H1 (cell line): ENCODE data around the gene NCR2. TPM values are rescaled to one million over a fixed set of nuclear protein-coding genes. Genes with fewer than 3 reads are reported as not detected.

Source experiments
- CTCF ChIA-PET: fragments of 300-600 bp; sonication (Branson Sonifier 250); formaldehyde crosslinking; loops from one replicate; lab custom pipeline; 2021; ENCODE audit not compliant: partially characterized antibody; lab: Charles Lee
- POLR2A ChIA-PET: fragments of 300-600 bp; sonication (Branson Sonifier 250); formaldehyde crosslinking; loops from one replicate; lab custom pipeline; 2021; ENCODE audit warnings: inconsistent platforms; ENCODE audit not compliant: partially characterized antibody; lab: Charles Lee
- DNase-seq, 2 experiments: peaks; one replicate each; pipeline versions ENCODE4 v3.0.0 to v3.0.0-alpha.2; 2010 to 2022; ENCODE audit warnings: low spot score in 2 of 2, low read depth in 1 of 2, mixed read lengths in 1 of 2
- FAIRE-seq: peaks from 2 replicates; lab custom pipeline; 2011; peaks lifted over from hg19 to GRCh38; lab: Jason Lieb, UNC
- H2AFZ ChIP-seq: 2 replicates; pipeline ENCODE4 v1.8.1; 2012; ENCODE audit warnings: low read length, inconsistent platforms
- H2AK5ac ChIP-seq: 2 replicates; pipeline ENCODE4 v1.6.1; 2013; ENCODE audit warnings: low read depth, low read length
- H2BK120ac ChIP-seq: replicated peaks from 2 replicates; pipeline ENCODE3; 2013; ENCODE audit warnings: low read depth, low read length, inconsistent platforms
- H2BK12ac ChIP-seq: 2 replicates; pipeline ENCODE4 v1.6.1; 2013; ENCODE audit warnings: low read depth, low read length
- H2BK15ac ChIP-seq: 2 replicates; pipeline ENCODE4 v1.6.1; 2013; ENCODE audit warnings: low read length
- H2BK20ac ChIP-seq: 2 replicates; pipeline ENCODE4 v1.6.1; 2013; ENCODE audit warnings: low read length
- H2BK5ac ChIP-seq: 2 replicates; pipeline ENCODE4 v1.6.1; 2013; ENCODE audit warnings: low read depth, low read length
- H3K14ac ChIP-seq: 2 replicates; pipeline ENCODE4 v1.6.1; 2013; ENCODE audit warnings: inconsistent platforms; ENCODE audit not compliant: insufficient read length
- H3K18ac ChIP-seq: 2 replicates; pipeline ENCODE4 v1.6.1; 2013; ENCODE audit warnings: low read length; ENCODE audit errors: extremely low read depth
- H3K23ac ChIP-seq: 2 replicates; pipeline ENCODE4 v1.6.1; 2013; ENCODE audit warnings: inconsistent platforms; ENCODE audit not compliant: insufficient read length
- H3K23me2 ChIP-seq: 2 replicates; pipeline ENCODE4 v1.6.1; 2013; ENCODE audit warnings: low read depth, low read length
- H3K27ac ChIP-seq: 2 replicates; pipeline ENCODE4 v1.6.1; 2011; ENCODE audit warnings: low read depth, low read length, inconsistent platforms
- H3K27me3 ChIP-seq, 4 experiments: replicated peaks in 1 of 4; 1 replicate in 1 of 4; 2 replicates in 3 of 4; pipeline versions ENCODE4 v1.6.1 to v1.8.1; 2011 to 2013; ENCODE audit warnings: low read length in 3 of 4, mild to moderate bottlenecking in 3 of 4, inconsistent platforms in 2 of 4, mixed read lengths in 2 of 4, moderate library complexity in 1 of 4; ENCODE audit not compliant: control insufficient read depth in 3 of 4, insufficient read depth in 3 of 4; ENCODE audit errors: extremely low read depth in 1 of 4
- H3K36me3 ChIP-seq, 4 experiments: 2 replicates each; pipeline versions ENCODE4 v1.6.1 to v1.8.1; 2011 to 2013; ENCODE audit warnings: mild to moderate bottlenecking in 4 of 4, low read length in 3 of 4, moderate library complexity in 2 of 4, control low read depth in 1 of 4, inconsistent platforms in 1 of 4; ENCODE audit not compliant: insufficient read depth in 4 of 4, control insufficient read depth in 2 of 4
- H3K4ac ChIP-seq: replicated peaks from 2 replicates; pipeline ENCODE3; 2013; ENCODE audit warnings: low read length, low read depth, mixed read lengths, inconsistent platforms; ENCODE audit not compliant: insufficient read length
- H3K4me1 ChIP-seq, 4 experiments: replicated peaks in 1 of 4; 1 replicate in 1 of 4; 2 replicates in 3 of 4; pipeline versions ENCODE4 v1.6.1 to v1.8.1; 2011 to 2013; ENCODE audit warnings: low read length in 3 of 4, inconsistent platforms in 2 of 4, mixed read lengths in 1 of 4; ENCODE audit not compliant: insufficient read depth in 4 of 4, control insufficient read depth in 3 of 4
- H3K4me2 ChIP-seq, 2 experiments: 2 replicates each; pipeline versions ENCODE4 v1.6.1 to v1.8.1; 2011 to 2013; ENCODE audit warnings: low read depth in 2 of 2, low read length in 2 of 2, control low read depth in 1 of 2, inconsistent platforms in 1 of 2, mild to moderate bottlenecking in 1 of 2; ENCODE audit not compliant: insufficient read depth in 1 of 2
- H3K4me3 ChIP-seq, 4 experiments: fragments of 200-600, 300-600 bp in 1 of 4; sonication (generic), shearing (Covaris generic), sonication (Bioruptor Twin) in 1 of 4; 2 replicates each; pipeline versions ENCODE4 v1.5.1 to v1.8.1; 2011 to 2016; ENCODE audit warnings: low read length in 4 of 4, low read depth in 3 of 4, control low read depth in 2 of 4, inconsistent platforms in 2 of 4, mild to moderate bottlenecking in 2 of 4, mixed read lengths in 1 of 4, moderate library complexity in 1 of 4; ENCODE audit not compliant: insufficient read depth in 2 of 4; ENCODE audit errors: extremely low read depth in 1 of 4
- H3K56ac ChIP-seq: replicated peaks from 2 replicates; pipeline ENCODE3; 2013; ENCODE audit warnings: low read depth, mild to moderate bottlenecking, mixed read lengths, low read length, inconsistent platforms; ENCODE audit not compliant: insufficient read length
- H3K79me1 ChIP-seq: 2 replicates; pipeline ENCODE4 v1.6.1; 2013; ENCODE audit warnings: low read depth, low read length, control low read depth
- H3K79me2 ChIP-seq, 2 experiments: 2 replicates each; pipeline versions ENCODE4 v1.6.1 to v1.8.1; 2012 to 2013; ENCODE audit warnings: low read length in 2 of 2, mild to moderate bottlenecking in 2 of 2, inconsistent platforms in 1 of 2; ENCODE audit not compliant: insufficient read depth in 2 of 2, control insufficient read depth in 1 of 2
- H3K9ac ChIP-seq, 4 experiments: replicated peaks in 1 of 4; 1 replicate in 1 of 4; 2 replicates in 3 of 4; pipeline versions ENCODE4 v1.6.1 to v1.8.1; 2011 to 2013; ENCODE audit warnings: low read depth in 3 of 4, low read length in 3 of 4, control low read depth in 2 of 4, mild to moderate bottlenecking in 2 of 4, moderate library complexity in 2 of 4, inconsistent platforms in 1 of 4; ENCODE audit errors: extremely low read depth in 1 of 4
- H3K9me3 ChIP-seq, 2 experiments: 2 replicates each; pipeline versions ENCODE4 v1.6.1 to v1.8.1; 2012 to 2013; ENCODE audit warnings: mild to moderate bottlenecking in 2 of 2, moderate library complexity in 2 of 2, control low read depth in 1 of 2, inconsistent platforms in 1 of 2, low read depth in 1 of 2, low read length in 1 of 2, mixed read lengths in 1 of 2; ENCODE audit not compliant: insufficient read depth in 2 of 2
- H4K20me1 ChIP-seq, 2 experiments: replicated peaks in 1 of 2; 2 replicates each; pipeline versions ENCODE3 to v1.8.1; 2011 to 2013; ENCODE audit warnings: inconsistent platforms in 2 of 2, low read length in 2 of 2, mild to moderate bottlenecking in 1 of 2; ENCODE audit not compliant: insufficient read depth in 2 of 2, control insufficient read depth in 1 of 2
- H4K5ac ChIP-seq: 2 replicates; pipeline ENCODE4 v1.6.1; 2013; ENCODE audit warnings: low read length, low read depth, mixed read lengths, inconsistent platforms; ENCODE audit not compliant: insufficient read length
- H4K8ac ChIP-seq: 2 replicates; pipeline ENCODE4 v1.8.0; 2013; ENCODE audit warnings: mild to moderate bottlenecking, moderate library complexity, low read length, inconsistent platforms; ENCODE audit not compliant: insufficient read depth; ENCODE audit errors: extremely low read depth
- H4K91ac ChIP-seq: replicated peaks from 2 replicates; pipeline ENCODE3; 2013; ENCODE audit warnings: low read length, mixed read lengths, inconsistent platforms; ENCODE audit not compliant: insufficient read length
- CHD1 ChIP-seq: IDR thresholded peaks from 2 replicates; pipeline ENCODE4 v1.6.1; 2012; ENCODE audit warnings: low read depth, low read length, improper control_type of control experiment
- EZH2 ChIP-seq: fragments of 200-600 bp; sonication (generic); IDR thresholded peaks from 2 replicates; pipeline ENCODE4 v1.7.1; 2012; ENCODE audit warnings: low read depth, mild to moderate bottlenecking, moderate library complexity, low read length, inconsistent platforms; ENCODE audit not compliant: severe bottlenecking
- NRF1 ChIP-seq: IDR thresholded peaks from 2 replicates; pipeline ENCODE4 v1.6.1; 2011; ENCODE audit warnings: mild to moderate bottlenecking, low read depth, low read length, improper control_type of control experiment
- PHF8 ChIP-seq: fragments of 200-600 bp; sonication (generic); conservative IDR thresholded peaks from 2 replicates; pipeline ENCODE4 v1.7.1; 2012; ENCODE audit warnings: low read depth, mild to moderate bottlenecking, inconsistent platforms, low read length, moderate library complexity
- POU5F1 ChIP-seq: IDR thresholded peaks from 2 replicates; pipeline ENCODE4 v1.6.1; 2011; ENCODE audit warnings: low read depth, mild to moderate bottlenecking, low read length, moderate library complexity
- RFX5 ChIP-seq: IDR thresholded peaks from 2 replicates; pipeline ENCODE4 v1.6.1; 2011; ENCODE audit warnings: low read depth, low read length, improper control_type of control experiment, borderline replicate concordance
- RNF2 ChIP-seq: fragments of 200-900, 300-1000 bp; sonication (generic); IDR thresholded peaks from 2 replicates; pipeline ENCODE4 v1.7.1; 2016; ENCODE audit warnings: borderline replicate concordance, low read depth, mild to moderate bottlenecking, antibody characterized with exemption, low read length; ENCODE audit not compliant: poor library complexity, severe bottlenecking; ENCODE audit errors: missing control alignments
- SIX5 ChIP-seq: IDR thresholded peaks from 2 replicates; pipeline ENCODE4 v1.6.1; 2011; ENCODE audit warnings: mild to moderate bottlenecking, low read depth, low read length
- SP4 ChIP-seq: IDR thresholded peaks from 2 replicates; pipeline ENCODE4 v1.6.1; 2012; ENCODE audit warnings: low read length, inconsistent platforms
- WGBS, 2 experiments: shearing (Covaris generic) in 1 of 2; methylation state at CpG; one replicate each; pipeline versions ENCODE4 v1.1.6 to v1.1.7; 2013 to 2015; ENCODE audit warnings: low lambda C conversion rate in 2 of 2, mixed read lengths in 2 of 2, inconsistent platforms in 1 of 2, low coverage in 1 of 2, missing lambda C conversion rate in 1 of 2; ENCODE audit not compliant: insufficient replicate concordance in 2 of 2, insufficient coverage in 1 of 2, insufficient read length in 1 of 2; ENCODE audit errors: extremely low coverage in 1 of 2, missing lambda C conversion rate in 1 of 2; 5-methylcytosine and 5-hydroxymethylcytosine counted together
- polyA plus RNA-seq, 7 experiments: library from polyadenylated mRNA; depleted of rRNA in 3 of 7; stranded (reverse) in 5 of 7; unstranded in 2 of 7; fragments of >200 nt in 5 of 7; fragments of 200-250 nt in 2 of 7; gene quantifications; 1 replicate in 5 of 7; 2 replicates in 1 of 7; 4 replicates in 1 of 7; pipeline versions ENCODE4 v1.2.1 to v1.2.3, GENCODE V29; 2011 to 2013; ENCODE audit warnings: missing spikeins in 2 of 7, mixed read lengths in 2 of 7
- total RNA-seq: library from RNA; stranded (reverse); fragmentation: NEBNext Ultra II Directional; extraction: Animal tissue kit (Norgen Biotek cat#: 25700); gene quantifications from 2 replicates; pipeline ENCODE4 v1.2.1, GENCODE V29; 2021

NCR2 gene
- total and polyA plus RNA-seq, 2 of the 8 experiments (the other 6 are each of a cell fraction or from before 2014, with no cell fraction given), result not detected

- FAIRE-seq, result no peak
- Histone ChIP-seq H4K8ac (peak overlapping the region; percentile 53; the same call in 1 of the 2 replicates), H4K91ac (peak overlapping the region; percentile 83), H3K23ac (no peak overlapping the region), H2BK20ac (peak overlapping the region; percentile 90; the same call in 1 of the 2 replicates), H3K27me3 (peaks cover 88 to 100% (median 100%) of the 10 kb centered on the region in 4 experiments), H3K9me3 (no peaks in the 10 kb centered on the region), H2BK5ac (peak overlapping the region; percentile 75; the same call in 1 of the 2 replicates), H3K18ac (peak overlapping the region; percentile 98), H2AFZ (no peak overlapping the region; the same call in 1 of the 2 replicates), H3K4ac (no peak overlapping the region), H3K4me3 (peak overlapping the region; percentile 5 to 54 (median 24); a peak in 6 of 8 replicates), H3K27ac (no peak overlapping the region), H3K9ac (no peak overlapping the region), H3K23me2 (peaks cover 25% of the 10 kb centered on the region), H3K14ac (no peak overlapping the region), H2BK120ac (no peak overlapping the region), H3K36me3 (no peaks in the 10 kb centered on the region; a peak in 1 of 8 replicates), H2BK12ac (peak overlapping the region; percentile 84), H2AK5ac (0 out of 2 replicates have a peak overlapping the region, but pooled peaks have one; percentile 40), H3K79me1 (no peaks in the 10 kb centered on the region), H4K20me1 (peaks cover 10 to 12% of the 10 kb centered on the region in 2 experiments), H4K5ac (no peak overlapping the region), H3K4me1 (peaks cover 5 to 42% (median 26%) of the 10 kb centered on the region in 4 experiments), H3K56ac (no peak overlapping the region), H3K79me2 (no peaks in the 10 kb centered on the region), H2BK15ac (peak overlapping the region; percentile 88; the same call in 1 of the 2 replicates), H3K4me2 (peak overlapping the region; percentile 77 to 79)
- peak in 1 of 2 experiments; percentile 84 for DNase-seq
- POLR2A ChIA-PET, result interaction anchor here (0.6 to 4.4 kb wide), 10 partner anchors 17 to 310 kb away, joined by 3 to 30 read pairs (median 4); no protein-coding TSS in a partner anchor
- 2% methylated on average over 60 of the region's 65 CpGs; no CpG with 5 or more reads in 1 of the 2 experiments for WGBS, 2 experiments
- CTCF ChIA-PET, result interaction anchor here (0.7 to 12.5 kb wide), 21 partner anchors 11 to 537 kb away, joined by 3 to 238 read pairs (median 6); no protein-coding TSS in a partner anchor
- TF ChIP-seq SP4 (no peak), NRF1 (no peak), SIX5 (no peak), POU5F1 (no peak), RNF2 (peak; percentile 94), EZH2 (peak; percentile 93), CHD1 (no peak), RFX5 (no peak), PHF8 (no peak)
Observed at GRCh38 chr6:41373919-41374617, 38.7 kb downstream of the NCR2 start.
